Motor neuron (in vitro differentiated cells): Measurements from ENCODE around the gene NAV3. TPM values are rescaled to one million over a fixed set of nuclear protein-coding genes. Genes with fewer than 3 reads are reported as not detected.

ENCODE experiments used
- ATAC-seq, 8 experiments: fragments of 200-7000 bp; cut with Tn5 transposase; replicated peaks in 6 of 8; 2 replicates each; pipeline ENCODE4 v1.8.0; 2021; ENCODE audit warnings: mild to moderate bottlenecking in 8 of 8, moderate library complexity in 8 of 8
- H3K27ac ChIP-seq, 2 donors: fragments of 250-450 bp; sonication (Bioruptor Pico); 2 replicates each; pipeline ENCODE4 v1.9.0; 2021; ENCODE audit warnings: antibody characterized with exemption in 2 of 2, mild to moderate bottlenecking in 2 of 2, moderate library complexity in 1 of 2
- H3K4me1 ChIP-seq, 2 donors: fragments of 250-450 bp; sonication (Bioruptor Pico); replicated peaks in 1 of 2; 2 replicates each; pipeline ENCODE4 v1.6.1; 2021; ENCODE audit warnings: antibody characterized with exemption in 2 of 2, mild to moderate bottlenecking in 2 of 2, moderate library complexity in 1 of 2
- H3K4me3 ChIP-seq, 5 donors: fragments of 250-450 bp; sonication (Bioruptor Pico); 2 replicates each; pipeline ENCODE4 v1.9.0; 2021; ENCODE audit warnings: antibody characterized with exemption in 5 of 5, mild to moderate bottlenecking in 5 of 5, moderate library complexity in 4 of 5
- WGBS, 10 experiments: fragments of 450-650 bp; shearing (Covaris generic); methylation state at CpG; one replicate each; pipeline ENCODE4 v1.0.0; 2022; 5-methylcytosine and 5-hydroxymethylcytosine counted together
- in situ Hi-C, 9 experiments: fragments of 400-800 bp; cut with MboI; loops; one replicate each; pipeline ENCODE4 v1.15.0; 2021; ENCODE audit warnings: low sequenced_read_pairs in 9 of 9, low pct_unique_long_range_greater_than_20kb in 2 of 9; ENCODE audit not compliant: unreplicated experiment in 9 of 9
- total RNA-seq, 8 experiments: library from RNA; unstranded; fragments of 300-600 nt; gene quantifications; 2 replicates each; pipeline versions ENCODE4 v1.2.3 to v1.2.4, GENCODE V29; 2022

The NAV3 gene
- total RNA-seq, 8 experiments from 2014 or later, result 2.4 to 92.5 (median 48.4) TPM

GRCh38 chr12:77979597-77980250, 149.0 kb downstream of the NAV3 start:
- Histone ChIP-seq H3K4me1 (no peaks in the 10 kb centered on the region), H3K4me3 (no peak overlapping the region), H3K27ac (no peak overlapping the region)
- WGBS, 10 experiments, result 66 to 100% (median 87%) methylated on average over 1 to 5 of the region's 5 CpGs; no CpG with 5 or more reads in 1 of the 10 experiments
- in situ Hi-C loops, result no loop called here
- no peak for ATAC-seq

- H3K4me3 ChIP-seq, result no peak overlapping the region
- 18 to 100% (median 74%) methylated on average over 1 to 2 of the region's 2 CpGs; no CpG with 5 or more reads in 2 of the 10 experiments for WGBS, 10 experiments
- no peak overlapping the region for H3K27ac ChIP-seq
- no peak for ATAC-seq
- H3K4me1 ChIP-seq, result no peaks in the 10 kb centered on the region
- in situ Hi-C loops, result no loop called here
Measured at GRCh38 chr12:77980782-77981181, 150.1 kb downstream of the NAV3 start.

- no peak for ATAC-seq
- no peaks in the 10 kb centered on the region for H3K4me1 ChIP-seq
- H3K4me3 ChIP-seq, result no peak overlapping the region
- in situ Hi-C loops, result no loop called here
- H3K27ac ChIP-seq, result no peak overlapping the region
Measured at GRCh38 chr12:77983859-77984258, 153.2 kb downstream of the NAV3 start.

- no peak overlapping the region for H3K27ac ChIP-seq
- H3K4me1 ChIP-seq, result no peaks in the 10 kb centered on the region
- H3K4me3 ChIP-seq, result no peak overlapping the region
- in situ Hi-C loops, result no loop called here
- 71 to 100% (median 100%) methylated on average over 1 of the region's 1 CpG; no CpG with 5 or more reads in 2 of the 10 experiments for WGBS, 10 experiments
- ATAC-seq, result no peak
Measured at GRCh38 chr12:77992760-77993159, 162.1 kb downstream of the NAV3 start.

- ATAC-seq, result no peak
- Histone ChIP-seq H3K4me1 (no peaks in the 10 kb centered on the region), H3K27ac (no peak overlapping the region), H3K4me3 (no peak overlapping the region)
- WGBS, 10 experiments, result 52 to 84% (median 67%) methylated on average over 2 to 4 of the region's 4 CpGs; no CpG with 5 or more reads in 3 of the 10 experiments
- in situ Hi-C loops, result no loop called here
Measured at GRCh38 chr12:77993658-77994057, 163.0 kb downstream of the NAV3 start.

GRCh38 chr12:77995436-77996167, 164.9 kb downstream of the NAV3 start:
- in situ Hi-C loops, result no loop called here
- Histone ChIP-seq H3K27ac (no peak overlapping the region), H3K4me1 (no peaks in the 10 kb centered on the region), H3K4me3 (no peak overlapping the region)
- peak in 2 of 8 experiments; percentile 69 to 83 for ATAC-seq
- WGBS, 10 experiments, result 0 to 100% (median 83%) methylated on average over 1 to 2 of the region's 2 CpGs; no CpG with 5 or more reads in 1 of the 10 experiments

- WGBS, 10 experiments, result 43 to 100% (median 85%) methylated on average over 1 to 4 of the region's 4 CpGs
- Histone ChIP-seq H3K27ac (no peak overlapping the region), H3K4me3 (no peak overlapping the region), H3K4me1 (no peaks in the 10 kb centered on the region)
- in situ Hi-C loops, result no loop called here
- no peak for ATAC-seq
Measured at GRCh38 chr12:77996670-77997069, 166.0 kb downstream of the NAV3 start.

GRCh38 chr12:77998236-77998786, 167.6 kb downstream of the NAV3 start:
- Histone ChIP-seq H3K4me3 (no peak overlapping the region), H3K27ac (no peak overlapping the region), H3K4me1 (no peaks in the 10 kb centered on the region)
- no peak for ATAC-seq
- in situ Hi-C loops, result no loop called here
- WGBS, 10 experiments, result 60 to 86% (median 75%) methylated on average over 1 to 2 of the region's 2 CpGs; no CpG with 5 or more reads in 1 of the 10 experiments

- no peak overlapping the region for H3K27ac ChIP-seq
- ATAC-seq, result no peak
- H3K4me3 ChIP-seq, result no peak overlapping the region
- in situ Hi-C loops, result no loop called here
- no peaks in the 10 kb centered on the region for H3K4me1 ChIP-seq
- WGBS, 10 experiments, result 45 to 100% (median 74%) methylated on average over 1 to 4 of the region's 4 CpGs
Measured at GRCh38 chr12:77999074-77999715, 168.5 kb downstream of the NAV3 start.

- 13 to 100% (median 60%) methylated on average over 1 of the region's 1 CpG; no CpG with 5 or more reads in 5 of the 10 experiments for WGBS, 10 experiments
- peak in 3 of 8 experiments; percentile 37 to 67 (median 50) for ATAC-seq
- in situ Hi-C loops, result loop anchor here in 2 of 9 experiments (10.0 kb wide), 1 partner anchor 122 kb away; no protein-coding TSS in a partner anchor
- H3K4me3 ChIP-seq, result no peak overlapping the region
- H3K4me1 ChIP-seq, result no peaks in the 10 kb centered on the region
- no peak overlapping the region for H3K27ac ChIP-seq
Measured at GRCh38 chr12:78002878-78003277, 172.2 kb downstream of the NAV3 start.

- no peak overlapping the region for H3K27ac ChIP-seq
- WGBS, 10 experiments, result 13 to 100% (median 86%) methylated on average over 1 to 3 of the region's 3 CpGs; no CpG with 5 or more reads in 2 of the 10 experiments
- in situ Hi-C loops, result loop anchor here in 2 of 9 experiments (10.0 kb wide), 1 partner anchor 120 kb away; no protein-coding TSS in a partner anchor
Measured at GRCh38 chr12:78004249-78005093, 173.8 kb downstream of the NAV3 start.

GRCh38 chr12:78005094-78005492, 174.4 kb downstream of the NAV3 start:
- 83 to 100% (median 100%) methylated on average over 1 to 3 of the region's 3 CpGs; no CpG with 5 or more reads in 3 of the 10 experiments for WGBS, 10 experiments
- Histone ChIP-seq H3K27ac (no peak overlapping the region), H3K4me1 (no peaks in the 10 kb centered on the region), H3K4me3 (no peak overlapping the region)
- ATAC-seq, result no peak
- in situ Hi-C loops, result loop anchor here in 2 of 9 experiments (10.0 kb wide), 1 partner anchor 120 kb away; no protein-coding TSS in a partner anchor

More at GRCh38 chr12:78004249-78005093, 173.8 kb downstream of the NAV3 start:
- Histone ChIP-seq H3K4me1 (no peaks in the 10 kb centered on the region), H3K4me3 (no peak overlapping the region)
- ATAC-seq, result peak in 4 of 8 experiments; percentile 36 to 94 (median 72)
